Raji (cell line): ENCODE measurements around the gene ANK3.

Experiments used
- POLR2A ChIP-seq: IDR thresholded peaks from 2 replicates; pipeline ENCODE4 v1.6.1; 2011; ENCODE audit warnings: low read depth, low read length, control low read depth; ENCODE audit not compliant: insufficient read depth

ANK3 gene

GRCh38 chr10:60138026-60138425 lies 251.6 kb downstream of the ANK3 start:
- TF ChIP-seq POLR2A = no peak

GRCh38 chr10:60137292-60137992 lies 252.2 kb downstream of the ANK3 start:
- no peak for TF ChIP-seq POLR2A

- no peak for TF ChIP-seq POLR2A
Observed at GRCh38 chr10:60135020-60135419, 254.7 kb downstream of the ANK3 start.

- no peak for TF ChIP-seq POLR2A
Observed at GRCh38 chr10:60134548-60134947, 255.1 kb downstream of the ANK3 start.

GRCh38 chr10:60130130-60130579 lies 259.5 kb downstream of the ANK3 start:
- no peak for TF ChIP-seq POLR2A

- TF ChIP-seq POLR2A = no peak
Observed at GRCh38 chr10:60125895-60126294, 263.8 kb downstream of the ANK3 start.

- no peak for TF ChIP-seq POLR2A
Observed at GRCh38 chr10:60124536-60124935, 265.1 kb downstream of the ANK3 start.

GRCh38 chr10:60123668-60124067 lies 266.0 kb downstream of the ANK3 start:
- no peak for TF ChIP-seq POLR2A

- no peak for TF ChIP-seq POLR2A
Observed at GRCh38 chr10:60123172-60123571, 266.5 kb downstream of the ANK3 start.

GRCh38 chr10:60122190-60122589 lies 267.5 kb downstream of the ANK3 start:
- no peak for TF ChIP-seq POLR2A

GRCh38 chr10:60114765-60115586 lies 274.7 kb downstream of the ANK3 start:
- TF ChIP-seq POLR2A = no peak

- no peak for TF ChIP-seq POLR2A
Observed at GRCh38 chr10:60110739-60111138, 278.9 kb downstream of the ANK3 start.

GRCh38 chr10:60107308-60107976 lies 282.2 kb downstream of the ANK3 start:
- no peak for TF ChIP-seq POLR2A

GRCh38 chr10:60105295-60105695 lies 284.4 kb downstream of the ANK3 start:
- no peak for TF ChIP-seq POLR2A

GRCh38 chr10:60101821-60102220 lies 287.9 kb downstream of the ANK3 start:
- no peak for TF ChIP-seq POLR2A
